HepG2 (cell line): ENCODE results near the gene TPRN. TPM values are rescaled to one million over a fixed set of nuclear protein-coding genes. Genes with fewer than 3 reads are reported as not detected.

Source experiments
- ARID2 ChIP-seq: sonication (generic); formaldehyde crosslinking; IDR thresholded peaks from 2 replicates; pipeline ENCODE4 v1.8.1; 2022; ENCODE audit warnings: mild to moderate bottlenecking, missing genetic modification reagents, borderline replicate concordance
- ELF3 ChIP-seq: IDR thresholded peaks from 2 replicates; pipeline ENCODE4 v1.6.1; 2016; ENCODE audit warnings: missing genetic modification reagents, missing compliant biosample characterization
- HDAC1 ChIP-seq: sonication (generic); formaldehyde crosslinking; IDR thresholded peaks from 2 replicates; pipeline ENCODE4 v1.5.1; 2020; ENCODE audit warnings: mild to moderate bottlenecking, missing genetic modification reagents
- IRF9 ChIP-seq: sonication (generic); formaldehyde crosslinking; IDR thresholded peaks from 2 replicates; pipeline ENCODE4 v1.8.0; 2022; ENCODE audit warnings: missing genetic modification reagents, mild to moderate bottlenecking, borderline replicate concordance
- MEF2D ChIP-seq: sonication (generic); formaldehyde crosslinking; IDR thresholded peaks from 2 replicates; pipeline ENCODE4 v1.5.1; 2020; ENCODE audit warnings: mild to moderate bottlenecking, missing genetic modification reagents
- MEIS1 ChIP-seq: sonication (generic); formaldehyde crosslinking; IDR thresholded peaks from 2 replicates; pipeline ENCODE4 v1.9.0; 2021; ENCODE audit warnings: mild to moderate bottlenecking, missing genetic modification reagents, moderate library complexity, borderline replicate concordance
- ONECUT2 ChIP-seq: sonication (generic); formaldehyde crosslinking; IDR thresholded peaks from 2 replicates; pipeline ENCODE4 v1.4.0; 2020; ENCODE audit warnings: missing genetic modification reagents
- RFXAP ChIP-seq: sonication (generic); formaldehyde crosslinking; IDR thresholded peaks from 2 replicates; pipeline ENCODE4 v1.4.0; 2020; ENCODE audit warnings: missing genetic modification reagents, borderline replicate concordance
- SETDB1 ChIP-seq: sonication (generic); formaldehyde crosslinking; IDR thresholded peaks from 2 replicates; pipeline ENCODE4 v1.5.1; 2020; ENCODE audit warnings: missing genetic modification reagents, mild to moderate bottlenecking, borderline replicate concordance
- TFAP4 ChIP-seq: sonication (generic); IDR thresholded peaks from 2 replicates; pipeline ENCODE4 v1.6.1; 2016; ENCODE audit warnings: low read depth, borderline replicate concordance
- ZBTB42 ChIP-seq: sonication (generic); formaldehyde crosslinking; IDR thresholded peaks from 2 replicates; pipeline ENCODE4 v1.5.0; 2020; ENCODE audit warnings: mild to moderate bottlenecking, missing genetic modification reagents
- ZHX2 ChIP-seq, 2 experiments: sonication (generic) in 1 of 2; formaldehyde crosslinking in 1 of 2; IDR thresholded peaks; 2 replicates each; pipeline versions ENCODE4 v1.6.1 to v1.9.0; 2014 to 2022; ENCODE audit warnings: antibody characterized with exemption in 1 of 2, borderline replicate concordance in 1 of 2, inconsistent platforms in 1 of 2, low read depth in 1 of 2, missing genetic modification reagents in 1 of 2
- ZNF281 ChIP-seq: sonication (generic); formaldehyde crosslinking; IDR thresholded peaks from 2 replicates; pipeline ENCODE4 v1.4.0; 2020; ENCODE audit warnings: missing genetic modification reagents, borderline replicate concordance
- ZNF350 ChIP-seq: sonication (generic); formaldehyde crosslinking; IDR thresholded peaks from 2 replicates; pipeline ENCODE4 v1.4.0; 2020; ENCODE audit warnings: mild to moderate bottlenecking, low read depth, missing genetic modification reagents, borderline replicate concordance
- ZNF577 ChIP-seq: sonication (generic); formaldehyde crosslinking; IDR thresholded peaks from 2 replicates; pipeline ENCODE4 v1.4.0; 2020; ENCODE audit warnings: mild to moderate bottlenecking, low read depth, missing genetic modification reagents, borderline replicate concordance
- ZNF703 ChIP-seq: sonication (generic); formaldehyde crosslinking; IDR thresholded peaks from 2 replicates; pipeline ENCODE4 v1.5.1; 2020; ENCODE audit warnings: missing genetic modification reagents, mild to moderate bottlenecking, moderate library complexity, borderline replicate concordance
- ZNF883 ChIP-seq: sonication (generic); formaldehyde crosslinking; IDR thresholded peaks from 2 replicates; pipeline ENCODE4 v1.5.1; 2020; ENCODE audit warnings: mild to moderate bottlenecking, missing genetic modification reagents; ENCODE audit errors: not compliant biosample characterization
- polyA plus RNA-seq, 8 experiments: library from polyadenylated mRNA; depleted of rRNA in 3 of 8; stranded (reverse) in 7 of 8; unstranded in 1 of 8; fragments of >200 nt; fragmentation: Illumina TruSeq in 4 of 8; extraction: Trizol in 4 of 8; gene quantifications; 2 replicates each; pipeline versions ENCODE4 v1.2.1 to v1.2.3, GENCODE V29; 2011 to 2016; ENCODE audit warnings: low read depth in 4 of 8, missing spikeins in 1 of 8, mixed read lengths in 1 of 8; ENCODE audit not compliant: insufficient read depth in 1 of 8
- total RNA-seq, 5 experiments: library from RNA; depleted of rRNA; stranded (reverse); fragments of >200 nt; fragmentation: Illumina TruSeq; extraction: Trizol; gene quantifications; 2 replicates each; pipeline ENCODE4 v1.2.3, GENCODE V29; 2016; ENCODE audit warnings: low read depth in 1 of 5

The TPRN gene
- total and polyA plus RNA-seq, 2 of the 13 experiments (the other 11 are each of a cell fraction or from before 2014, with no cell fraction given): 10.1 to 19.2 TPM

GRCh38 chr9:137236238-137236935 is 35.8 kb upstream of the TPRN start (continued):
- no peak for TF ChIP-seq ZHX2 (IDR thresholded peaks at IDR 0.05; ENCODE audit: low read depth)
- 0 out of 2 replicates have a peak, but pooled peaks have one; percentile 50 for TF ChIP-seq ZHX2 (CRISPR knock-in tag; IDR thresholded peaks at IDR 0.05; ENCODE audit: borderline replicate concordance)
- no peak for TF ChIP-seq ZNF703 (CRISPR knock-in tag)
- 0 out of 2 replicates have a peak, but pooled peaks have one; percentile 40 for TF ChIP-seq MEIS1
- no peak for TF ChIP-seq ZNF577 (CRISPR knock-in tag)
- peak; percentile 51; the same call in 1 of the 2 replicates for TF ChIP-seq ELF3 (CRISPR knock-in tag)
- TF ChIP-seq MEF2D (CRISPR knock-in tag): peak; percentile 65
- TF ChIP-seq RFXAP (CRISPR knock-in tag): peak; percentile 53
- TF ChIP-seq TFAP4: peak; percentile 97
- no peak for TF ChIP-seq ARID2 (CRISPR knock-in tag)
- no peak; the same call in 1 of the 2 replicates for TF ChIP-seq ZBTB42 (CRISPR knock-in tag)
- peak; percentile 79 for TF ChIP-seq HDAC1 (CRISPR knock-in tag)
- TF ChIP-seq IRF9 (CRISPR knock-in tag): peak; percentile 21; the same call in 1 of the 2 replicates
- TF ChIP-seq ZNF350: peak; percentile 57; the same call in 1 of the 2 replicates
- TF ChIP-seq ZNF883 (CRISPR knock-in tag): peak; percentile 62
- no peak for TF ChIP-seq ONECUT2 (CRISPR knock-in tag)
- no peak for TF ChIP-seq SETDB1 (CRISPR knock-in tag)
- TF ChIP-seq ZNF281 (CRISPR knock-in tag): peak; percentile 41; the same call in 1 of the 2 replicates
